RKO (cell line): ENCODE data around the gene RELA.

ENCODE experiments used
- DNase-seq: peaks from one replicate; pipeline ENCODE4 v3.0.0-alpha.2; 2016; ENCODE audit warnings: low spot score

The RELA gene

GRCh38 chr11:65613091-65613928, 49.4 kb downstream of the RELA start:
- DNase-seq: peak; percentile 19

- DNase-seq: no peak
These were observed 50.0 kb downstream of the RELA start for GRCh38 chr11:65612691-65613090.

GRCh38 chr11:65611758-65612603, 50.7 kb downstream of the RELA start:
- DNase-seq: peak; percentile 23

- DNase-seq: no peak
These were observed 51.5 kb downstream of the RELA start for GRCh38 chr11:65611028-65611757.

GRCh38 chr11:65610404-65610803, 52.3 kb downstream of the RELA start:
- no peak for DNase-seq

GRCh38 chr11:65609665-65610064, 53.1 kb downstream of the RELA start:
- no peak for DNase-seq

DNA sequence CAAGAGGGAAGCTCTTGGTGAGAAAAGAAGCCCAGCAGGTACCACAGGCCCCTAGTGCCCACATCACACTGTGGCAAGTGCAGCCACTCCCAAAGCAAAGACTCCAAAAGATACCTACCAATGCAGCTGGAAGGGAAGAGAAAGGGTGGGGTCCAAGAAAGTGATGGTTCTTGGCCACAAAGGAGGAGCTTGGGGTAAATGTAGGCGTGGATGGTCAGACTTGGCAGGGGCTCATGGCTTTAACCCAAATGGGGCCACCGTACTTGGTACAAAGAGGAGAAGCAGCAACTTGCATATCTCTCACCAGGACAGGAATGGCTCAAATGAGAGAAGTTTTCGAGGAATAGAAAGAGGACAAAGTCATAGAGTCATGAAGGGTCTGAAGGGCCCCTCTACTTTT, 53.5 kb downstream of the RELA start:
- no peak for DNase-seq

DNA sequence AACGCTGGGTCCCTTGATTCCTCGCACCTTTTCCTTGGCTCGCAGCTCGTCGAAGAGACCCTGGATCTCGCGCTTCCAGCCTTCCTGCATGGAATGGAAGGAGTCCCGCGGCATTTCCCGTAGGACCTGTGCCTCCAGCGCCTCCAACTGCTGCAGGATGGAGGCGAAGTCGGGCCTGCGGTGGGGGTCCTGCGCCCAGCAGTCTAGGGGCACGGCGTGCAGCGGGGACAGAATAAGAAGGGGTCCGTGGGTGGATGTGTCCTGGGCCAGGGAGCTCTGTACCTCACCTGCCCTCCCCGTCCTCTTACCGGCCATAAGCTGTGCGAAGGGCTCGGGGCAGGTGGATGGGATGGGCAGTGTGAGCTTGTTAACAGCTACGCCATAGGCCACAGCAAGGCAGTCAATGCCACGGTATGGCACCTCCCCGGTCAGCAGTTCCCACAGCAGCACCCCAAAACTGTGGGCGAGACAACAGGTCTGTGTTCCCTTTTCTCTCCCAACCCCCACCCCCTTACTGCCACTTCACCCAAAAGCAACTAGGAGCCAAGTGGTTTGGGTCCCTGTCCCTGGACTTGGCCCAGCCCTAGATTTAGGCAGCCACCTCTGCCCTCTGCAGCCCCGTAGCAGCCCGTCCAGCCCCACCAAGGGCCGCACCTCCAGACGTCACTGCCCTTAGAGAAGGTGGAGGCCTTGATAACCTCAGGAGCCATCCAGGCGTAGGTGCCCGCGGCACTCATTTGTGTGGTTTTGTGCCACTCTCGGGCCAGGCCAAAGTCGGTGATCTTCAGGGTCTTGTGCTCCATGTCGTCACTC, 54.9 kb downstream of the RELA start:
- DNase-seq: no peak

- peak; percentile 85 for DNase-seq
These were observed 55.7 kb downstream of the RELA start for GRCh38 chr11:65606876-65607613.

GRCh38 chr11:65604258-65604657, 58.5 kb downstream of the RELA start:
- DNase-seq: no peak
